NK-92 treated with Interleukin-12 subunit alpha and Interleukin-12 subunit beta, amount 100 ng/mL, for 24 hours (cell line): ENCODE results near the gene AK1.

Experiments used
- DNase-seq: peaks from one replicate; lab custom pipeline; 2025; lab: John Stamatoyannopoulos, UW

Gene AK1

DNA sequence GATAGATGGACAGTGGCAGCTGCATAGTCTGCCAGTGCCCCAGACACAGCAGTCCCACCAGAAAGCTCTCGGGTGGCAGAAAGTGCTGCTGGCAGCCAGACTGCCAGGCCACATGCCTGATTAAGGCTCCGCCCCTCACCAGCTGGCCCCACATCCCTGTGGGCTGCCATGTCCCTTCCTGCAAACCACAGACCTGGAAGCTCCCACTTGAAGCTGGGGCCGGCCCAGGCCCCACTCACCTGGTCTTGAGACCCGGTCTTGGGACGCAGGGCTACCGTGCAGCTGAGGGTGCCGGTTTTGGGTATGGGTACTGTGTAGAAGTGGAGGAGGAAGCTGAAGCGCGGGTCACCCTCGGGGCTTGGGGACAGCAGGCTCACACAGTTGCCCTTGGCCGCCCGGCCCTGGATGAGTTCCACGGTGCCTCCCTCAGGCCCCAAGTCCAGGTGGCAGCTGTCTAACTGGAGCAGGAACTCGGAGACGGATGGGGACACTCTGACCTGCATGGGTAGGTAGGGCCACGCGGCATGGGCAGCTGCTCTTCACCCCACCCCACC is 59.5 kb downstream of the AK1 start:
- DNase-seq: no peak

DNA sequence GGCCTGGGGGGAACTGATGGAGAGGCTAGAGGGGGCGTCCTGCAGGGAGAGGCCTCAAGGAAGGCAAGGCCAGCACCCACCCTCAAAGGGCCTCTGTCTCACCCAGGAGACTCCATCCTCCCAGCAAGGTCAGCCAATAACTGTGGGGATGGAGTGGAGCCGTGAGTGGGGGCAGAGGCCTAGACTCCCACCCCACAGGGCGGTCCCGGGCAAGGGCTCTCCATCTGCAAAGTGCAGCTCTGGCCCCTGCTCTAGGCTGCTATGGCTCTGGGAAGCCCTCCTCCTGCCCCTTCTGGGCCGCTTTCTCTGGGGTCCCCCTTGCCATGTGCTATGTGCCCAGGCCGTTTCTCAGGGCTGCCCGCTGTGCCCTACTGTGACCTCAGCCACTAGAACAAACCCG is 60.7 kb downstream of the AK1 start:
- no peak for DNase-seq
